Adrenal gland (tissue), 12 donors: ENCODE data around the gene DPP4. TPM values are rescaled to one million over a fixed set of nuclear protein-coding genes. Genes with fewer than 3 reads are reported as not detected.

Source experiments
- DNase-seq, 7 donors: peaks; one replicate each; pipeline ENCODE4 v3.0.0-alpha.2; 2019 to 2020
- H3K27ac ChIP-seq, 5 donors: fragments of 200-600 bp; sonication (generic) in 4 of 5; 1 replicate in 3 of 5; 2 replicates in 2 of 5; pipeline versions ENCODE4 v1.5.1 to v1.8.0; 2016 to 2020; ENCODE audit warnings: mild to moderate bottlenecking in 1 of 5
- H3K27me3 ChIP-seq: fragments of 200-600 bp; 2 replicates; pipeline ENCODE4 v1.8.0; 2021
- H3K36me3 ChIP-seq, 2 donors: fragments of 200-600 bp; replicated peaks in 1 of 2; 1 replicate in 1 of 2; 2 replicates in 1 of 2; pipeline versions ENCODE4 v1.5.1 to v1.8.0; 2018 to 2022
- H3K4me1 ChIP-seq, 2 donors: fragments of 200-600 bp; replicated peaks in 1 of 2; 1 replicate in 1 of 2; 2 replicates in 1 of 2; pipeline versions ENCODE4 v1.5.1 to v1.8.0; 2018 to 2021
- H3K4me3 ChIP-seq, 4 donors: fragments of 200-600 bp; sonication (generic) in 3 of 4; one replicate each; pipeline ENCODE4 v1.5.1; 2016 to 2018
- H3K9me3 ChIP-seq, 3 donors: fragments of 200-600 bp; sonication (generic) in 1 of 3; replicated peaks in 1 of 3; 1 replicate in 2 of 3; 2 replicates in 1 of 3; pipeline versions ENCODE4 v1.5.1 to v1.8.0; 2016 to 2021
- POLR2A ChIP-seq, 2 donors: fragments of 450-650 bp; IDR thresholded peaks; one replicate each; pipeline ENCODE4 v1.6.1; 2017; ENCODE audit warnings: antibody characterized with exemption in 2 of 2, mild to moderate bottlenecking in 2 of 2, moderate library complexity in 1 of 2
- WGBS, 4 donors: extraction: QIAGEN DNeasy Blood & Tissue Kit in 2 of 4; methylation state at CpG; one replicate each; pipeline versions ENCODE4 v1.1.5 to v1.1.7; 2013 to 2017; 5-methylcytosine and 5-hydroxymethylcytosine counted together
- intact Hi-C, 2 donors: fragments of 100-400 bp; cut with DNase I; formaldehyde crosslinking; loops; one replicate each; pipeline versions ENCODE4 v1.14.1 to v1.15.0; 2022 to 2023
- polyA plus RNA-seq, 3 donors: library from polyadenylated mRNA; stranded (reverse); fragments of 200-250 nt in 2 of 3; fragments of 350-450 nt in 1 of 3; fragmentation: Illumina TruSeq in 1 of 3; extraction: RNeasy Lipid Tissue Mini Kit (QIAGEN cat#74804) in 1 of 3; gene quantifications; one replicate each; pipeline ENCODE4 v1.2.3, GENCODE V29; 2013 to 2014
- total RNA-seq, 9 donors: library from RNA; depleted of rRNA in 4 of 9; stranded (reverse); fragments of >200 nt in 4 of 9; fragments of 120-200 nt in 1 of 9; fragmentation: NEBNext Ultra II Directional in 1 of 9; extraction: Animal tissue kit (Norgen Biotek cat#: 25700) in 1 of 9; gene quantifications; one replicate each; pipeline versions ENCODE4 v1.1.0 to v1.2.4, GENCODE V29; 2013 to 2023
- TF ChIP-seq, protein P1 (sequence below), 6 experiments: fragments of 450-650 bp in 4 of 6; fragments of 200-600 bp in 2 of 6; sonication (generic) in 1 of 6; IDR thresholded peaks; 1 replicate in 5 of 6; 2 replicates in 1 of 6; pipeline versions ENCODE4 v1.5.1 to v1.8.0; 2016 to 2021; ENCODE audit warnings: antibody characterized with exemption in 6 of 6, mild to moderate bottlenecking in 2 of 6, moderate library complexity in 1 of 6
- donor health status: healthy with polysubstance abuse.
- donor health status: Bipolar disorder and iron deficiency.
- donor health status: DM: yes; HTN: yes; CAD: no.
- donor health status: DM: no; HTN: no; CAD: no.
- donor health status: DM: no; HTN: no; CAD: no.
- donor health status: DM: yes; HTN: yes; CAD: no.

Gene DPP4
- total and polyA plus RNA-seq, 12 donors, result 0.72 to 49.2 (median 7.8) TPM

DNA sequence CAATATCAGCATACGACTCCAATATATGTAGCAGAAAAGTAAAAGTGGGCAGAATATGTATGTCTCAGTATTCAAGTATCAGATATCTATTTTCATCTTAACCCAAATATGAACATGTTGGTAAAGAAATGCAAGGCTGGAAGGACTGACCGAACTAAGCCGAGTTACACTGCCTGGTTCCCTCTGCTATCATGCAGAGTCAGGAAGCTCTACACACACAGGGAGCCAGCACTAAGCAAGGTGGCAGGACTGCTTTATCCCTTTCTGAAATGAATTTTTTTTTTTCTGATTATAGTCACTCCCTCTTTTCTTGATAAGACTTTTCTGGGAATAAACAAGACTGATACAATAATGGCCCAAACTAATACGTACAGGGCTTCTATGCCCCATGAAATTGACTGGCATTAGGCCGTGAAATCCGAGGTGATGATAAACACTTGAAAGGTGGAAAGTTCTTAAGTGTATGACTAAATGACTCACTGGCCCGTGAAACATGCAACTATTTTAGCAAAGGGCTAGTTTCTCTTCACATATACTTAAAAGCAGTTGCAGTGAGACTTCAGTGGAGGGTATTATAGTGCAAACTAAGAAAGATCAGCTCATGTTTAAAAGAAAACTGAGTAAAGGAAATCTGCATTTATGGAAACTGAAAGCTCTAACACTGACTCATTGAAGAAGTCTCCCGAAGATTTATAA, 14.9 kb downstream of the DPP4 start:
- Histone ChIP-seq H3K9me3 (no peaks in the 10 kb centered on the region), H3K4me1 (no peaks in the 10 kb centered on the region), H3K4me3 (no peak overlapping the region), H3K36me3 (no peaks in the 10 kb centered on the region), H3K27me3 (no peaks in the 10 kb centered on the region), H3K27ac (no peak overlapping the region)
- DNase-seq, result no peak
- WGBS, 4 donors, result 67 to 74% (median 71%) methylated on average over 8 of the region's 8 CpGs
- TF ChIP-seq, protein P1, sequence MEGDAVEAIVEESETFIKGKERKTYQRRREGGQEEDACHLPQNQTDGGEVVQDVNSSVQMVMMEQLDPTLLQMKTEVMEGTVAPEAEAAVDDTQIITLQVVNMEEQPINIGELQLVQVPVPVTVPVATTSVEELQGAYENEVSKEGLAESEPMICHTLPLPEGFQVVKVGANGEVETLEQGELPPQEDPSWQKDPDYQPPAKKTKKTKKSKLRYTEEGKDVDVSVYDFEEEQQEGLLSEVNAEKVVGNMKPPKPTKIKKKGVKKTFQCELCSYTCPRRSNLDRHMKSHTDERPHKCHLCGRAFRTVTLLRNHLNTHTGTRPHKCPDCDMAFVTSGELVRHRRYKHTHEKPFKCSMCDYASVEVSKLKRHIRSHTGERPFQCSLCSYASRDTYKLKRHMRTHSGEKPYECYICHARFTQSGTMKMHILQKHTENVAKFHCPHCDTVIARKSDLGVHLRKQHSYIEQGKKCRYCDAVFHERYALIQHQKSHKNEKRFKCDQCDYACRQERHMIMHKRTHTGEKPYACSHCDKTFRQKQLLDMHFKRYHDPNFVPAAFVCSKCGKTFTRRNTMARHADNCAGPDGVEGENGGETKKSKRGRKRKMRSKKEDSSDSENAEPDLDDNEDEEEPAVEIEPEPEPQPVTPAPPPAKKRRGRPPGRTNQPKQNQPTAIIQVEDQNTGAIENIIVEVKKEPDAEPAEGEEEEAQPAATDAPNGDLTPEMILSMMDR (IDR thresholded peaks at IDR 0.05), result no peak
- TF ChIP-seq POLR2A (IDR thresholded peaks at IDR 0.05), result no peak
- intact Hi-C loops, result no loop called here

DNA sequence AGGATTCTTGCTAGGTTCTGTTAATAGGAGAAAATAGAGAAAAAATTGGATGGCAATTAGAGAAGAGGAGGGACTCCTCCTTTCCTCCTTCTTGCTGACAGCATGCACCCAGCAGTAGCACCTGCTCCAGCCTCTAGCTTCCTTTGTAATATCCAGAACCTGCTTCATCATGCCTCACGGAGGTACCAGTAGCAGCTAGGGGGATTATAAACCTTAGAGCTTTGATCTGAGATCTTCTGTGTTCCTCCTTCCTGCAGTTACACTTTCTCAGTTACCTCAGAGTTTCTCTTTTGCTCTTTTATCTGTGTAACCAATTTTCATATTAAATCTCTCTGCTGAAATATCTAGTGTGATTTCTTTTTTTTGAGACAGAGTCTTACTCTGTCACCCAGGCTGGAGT, 16.6 kb downstream of the DPP4 start:
- H3K27ac ChIP-seq, result no peak overlapping the region
- H3K4me3 ChIP-seq, result no peak overlapping the region
- intact Hi-C loops, result no loop called here
- H3K9me3 ChIP-seq, result no peaks in the 10 kb centered on the region
- no peaks in the 10 kb centered on the region for H3K36me3 ChIP-seq
- H3K4me1 ChIP-seq, result no peaks in the 10 kb centered on the region
- no peaks in the 10 kb centered on the region for H3K27me3 ChIP-seq
- 67 to 92% (median 84%) methylated on average over 1 of the region's 1 CpG for WGBS, 4 donors
- DNase-seq, result no peak
- TF ChIP-seq, protein P1 (IDR thresholded peaks at IDR 0.05), result no peak
- no peak for TF ChIP-seq POLR2A (IDR thresholded peaks at IDR 0.05)

DNA sequence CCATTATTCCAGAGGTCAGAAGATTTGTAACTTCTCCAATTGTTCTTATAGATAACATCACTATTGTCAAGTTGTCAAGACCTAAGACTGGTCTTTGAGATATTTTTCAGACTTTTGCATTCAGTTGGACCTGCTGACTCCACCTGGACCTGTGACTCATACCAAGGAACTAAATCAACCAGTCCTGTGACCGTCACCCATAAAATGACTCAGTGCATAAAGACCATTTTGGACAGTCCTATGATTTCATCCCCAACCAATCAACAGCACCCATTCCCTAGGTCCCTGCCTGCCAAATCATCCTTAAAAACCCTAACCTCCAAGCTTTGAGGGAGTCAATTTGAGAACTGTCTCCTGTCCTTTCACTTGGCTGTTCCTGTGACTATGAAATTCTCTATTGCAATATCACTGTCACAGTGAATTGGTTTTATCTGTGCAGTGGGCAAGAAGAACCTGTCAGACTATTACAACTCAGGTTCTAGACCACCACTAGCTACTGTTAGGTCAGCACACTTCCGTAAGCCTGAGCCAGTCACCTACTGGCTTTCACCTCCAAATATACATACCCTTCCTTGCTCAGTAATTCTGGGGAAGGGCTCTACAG, 17.1 kb downstream of the DPP4 start:
- H3K4me3 ChIP-seq, result no peak overlapping the region
- H3K36me3 ChIP-seq, result no peaks in the 10 kb centered on the region
- DNase-seq, result no peak
- intact Hi-C loops, result no loop called here
- 70 to 82% (median 77%) methylated on average over 1 to 2 of the region's 2 CpGs for WGBS, 4 donors
- no peaks in the 10 kb centered on the region for H3K27me3 ChIP-seq
- H3K4me1 ChIP-seq, result no peaks in the 10 kb centered on the region
- no peak overlapping the region for H3K27ac ChIP-seq
- TF ChIP-seq POLR2A (IDR thresholded peaks at IDR 0.05), result no peak
- TF ChIP-seq, protein P1 (IDR thresholded peaks at IDR 0.05), result no peak
- H3K9me3 ChIP-seq, result no peaks in the 10 kb centered on the region

DNA sequence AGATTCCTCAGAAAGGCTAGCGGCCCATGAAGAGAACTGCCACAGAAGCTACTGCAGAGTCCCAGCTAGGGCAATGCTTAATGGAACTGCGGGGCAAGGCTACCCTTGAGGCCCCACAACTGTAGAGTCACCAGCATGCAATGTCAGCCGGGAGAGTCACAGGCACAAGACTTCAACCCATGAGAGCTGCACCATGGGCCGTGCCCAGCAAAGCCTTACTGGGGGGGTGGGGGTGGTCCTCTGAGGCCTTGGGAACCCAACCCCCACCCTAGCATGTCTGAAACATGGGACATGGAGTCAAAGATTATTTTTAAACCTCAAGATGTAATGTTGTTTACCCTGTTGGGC, 20.2 kb downstream of the DPP4 start:
- Histone ChIP-seq H3K9me3 (no peaks in the 10 kb centered on the region), H3K4me3 (no peak overlapping the region), H3K27ac (no peak overlapping the region), H3K36me3 (no peaks in the 10 kb centered on the region), H3K27me3 (no peaks in the 10 kb centered on the region), H3K4me1 (peaks cover 0 to 5% of the 10 kb centered on the region in 2 donors)
- intact Hi-C loops, result no loop called here
- whole genome bisulfite sequencing, 4 donors, result 88 to 97% (median 95%) methylated on average over 4 of the region's 4 CpGs
- no peak for DNase-seq
- TF ChIP-seq, protein P1 (IDR thresholded peaks at IDR 0.05), result no peak
- no peak for TF ChIP-seq POLR2A (IDR thresholded peaks at IDR 0.05)
